Calu3 (cell line): ENCODE measurements around the gene MIOX. TPM values are rescaled to one million over a fixed set of nuclear protein-coding genes. Genes with fewer than 3 reads are reported as not detected.
"Not testable (repeated sequence)": the region's sequence is repeated elsewhere in the genome, so short reads cannot be mapped to it uniquely, and the experiment has no call there.

ENCODE experiments used
- BruUV-seq: library from RNA; stranded (reverse); fragments of 400-500 nt; replicated peaks from 2 replicates; lab custom pipeline; 2021; lab: Mats Ljungman, UMichigan
- CTCF ChIA-PET: fragments of 300-600 bp; sonication (Branson Sonifier 250); formaldehyde crosslinking; loops from one replicate; lab custom pipeline; 2022; ENCODE audit warnings: antibody characterized with exemption; lab: Charles Lee
- DNase-seq: peaks from one replicate; pipeline ENCODE4 v3.0.0; 2022
- H3K27ac Mint-ChIP-seq: one replicate; pipeline ENCODE4 v1.8.0; 2022; ENCODE audit warnings: mixed read lengths; ENCODE audit not compliant: unreplicated experiment
- H3K27me3 Mint-ChIP-seq: one replicate; pipeline ENCODE4 v1.8.0; 2022; ENCODE audit warnings: mixed read lengths; ENCODE audit not compliant: unreplicated experiment
- H3K36me3 Mint-ChIP-seq: one replicate; pipeline ENCODE4 v1.8.0; 2022; ENCODE audit warnings: mild to moderate bottlenecking, moderate library complexity, mixed read lengths; ENCODE audit not compliant: insufficient read depth, unreplicated experiment
- H3K4me1 Mint-ChIP-seq: one replicate; pipeline ENCODE4 v1.8.0; 2022; ENCODE audit warnings: mild to moderate bottlenecking, low read depth, mixed read lengths; ENCODE audit not compliant: unreplicated experiment
- H3K4me3 Mint-ChIP-seq: one replicate; pipeline ENCODE4 v1.8.0; 2022; ENCODE audit warnings: mild to moderate bottlenecking, low read depth, moderate library complexity, mixed read lengths; ENCODE audit not compliant: unreplicated experiment
- H3K9me3 Mint-ChIP-seq: one replicate; pipeline ENCODE4 v1.8.0; 2022; ENCODE audit warnings: low read depth, mixed read lengths; ENCODE audit not compliant: unreplicated experiment
- intact Hi-C: fragments of 100-400 bp; cut with micrococcal nuclease; formaldehyde crosslinking; loops from one replicate; pipeline ENCODE4 v1.10.0; 2022; ENCODE audit not compliant: unreplicated experiment
- total RNA-seq: library from RNA; stranded (reverse); gene quantifications from 2 replicates; pipeline ENCODE4 v1.2.3, GENCODE V29; 2022
- TF ChIP-seq, protein P1 (sequence below): fragments of 200-600 bp; IDR thresholded peaks from one replicate; pipeline ENCODE4 v1.8.0; 2022; ENCODE audit warnings: antibody characterized with exemption; ENCODE audit not compliant: unreplicated experiment

The MIOX gene
- total RNA-seq, 1 experiment from 2014 or later, result 0.45 TPM

DNA sequence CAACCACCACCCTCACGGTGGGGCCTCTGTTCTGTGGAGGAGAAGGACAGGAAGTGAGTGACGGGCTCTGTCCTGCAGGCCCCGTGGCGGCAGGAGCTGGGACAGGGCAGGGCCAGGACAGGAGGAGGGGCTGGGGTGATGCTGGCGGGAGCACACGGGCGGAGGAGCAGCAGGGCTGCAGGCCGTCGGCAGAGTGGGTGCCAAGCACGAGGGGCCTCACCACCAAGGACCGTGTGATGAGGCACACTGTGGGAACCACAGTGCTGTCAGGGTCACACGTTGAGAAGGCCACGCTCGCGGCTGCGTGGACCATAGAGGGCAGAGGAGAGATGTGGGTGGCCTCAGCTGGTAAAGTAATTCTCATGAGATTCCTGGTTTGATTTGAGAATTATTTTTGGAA, 30.2 kb downstream of the MIOX start:
- no peaks in the 10 kb centered on the region for H3K4me1 Mint-ChIP-seq
- H3K4me3 Mint-ChIP-seq, result no peak overlapping the region
- no TSS peak for BruUV-seq
- no peaks in the 10 kb centered on the region for H3K9me3 Mint-ChIP-seq
- DNase-seq, result no peak
- intact Hi-C loops, result no loop called here
- CTCF ChIA-PET, result interaction anchor here (0.6 kb wide), 1 partner anchor 126 kb away, joined by 4 read pairs; no protein-coding TSS in a partner anchor
- no peak overlapping the region for H3K27ac Mint-ChIP-seq
- H3K27me3 Mint-ChIP-seq, result no peaks in the 10 kb centered on the region
- H3K36me3 Mint-ChIP-seq, result peaks cover 18% of the 10 kb centered on the region
- TF ChIP-seq, protein P1, sequence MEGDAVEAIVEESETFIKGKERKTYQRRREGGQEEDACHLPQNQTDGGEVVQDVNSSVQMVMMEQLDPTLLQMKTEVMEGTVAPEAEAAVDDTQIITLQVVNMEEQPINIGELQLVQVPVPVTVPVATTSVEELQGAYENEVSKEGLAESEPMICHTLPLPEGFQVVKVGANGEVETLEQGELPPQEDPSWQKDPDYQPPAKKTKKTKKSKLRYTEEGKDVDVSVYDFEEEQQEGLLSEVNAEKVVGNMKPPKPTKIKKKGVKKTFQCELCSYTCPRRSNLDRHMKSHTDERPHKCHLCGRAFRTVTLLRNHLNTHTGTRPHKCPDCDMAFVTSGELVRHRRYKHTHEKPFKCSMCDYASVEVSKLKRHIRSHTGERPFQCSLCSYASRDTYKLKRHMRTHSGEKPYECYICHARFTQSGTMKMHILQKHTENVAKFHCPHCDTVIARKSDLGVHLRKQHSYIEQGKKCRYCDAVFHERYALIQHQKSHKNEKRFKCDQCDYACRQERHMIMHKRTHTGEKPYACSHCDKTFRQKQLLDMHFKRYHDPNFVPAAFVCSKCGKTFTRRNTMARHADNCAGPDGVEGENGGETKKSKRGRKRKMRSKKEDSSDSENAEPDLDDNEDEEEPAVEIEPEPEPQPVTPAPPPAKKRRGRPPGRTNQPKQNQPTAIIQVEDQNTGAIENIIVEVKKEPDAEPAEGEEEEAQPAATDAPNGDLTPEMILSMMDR, result no peak

- Mint-ChIP-seq H3K27me3 (no peaks in the 10 kb centered on the region), H3K4me1 (no peaks in the 10 kb centered on the region), H3K36me3 (peaks cover 24% of the 10 kb centered on the region), H3K4me3 (no peak overlapping the region), H3K27ac (no peak overlapping the region), H3K9me3 (no peaks in the 10 kb centered on the region)
- TF ChIP-seq, protein P1, result no peak
- no TSS peak for BruUV-seq
- CTCF ChIA-PET, result interaction anchor here (0.6 kb wide), 1 partner anchor 125 kb away, joined by 4 read pairs; no protein-coding TSS in a partner anchor
- intact Hi-C loops, result no loop called here
- no peak for DNase-seq
Observed at GRCh38 chr22:50517495-50518260, 31.0 kb downstream of the MIOX start.

DNA sequence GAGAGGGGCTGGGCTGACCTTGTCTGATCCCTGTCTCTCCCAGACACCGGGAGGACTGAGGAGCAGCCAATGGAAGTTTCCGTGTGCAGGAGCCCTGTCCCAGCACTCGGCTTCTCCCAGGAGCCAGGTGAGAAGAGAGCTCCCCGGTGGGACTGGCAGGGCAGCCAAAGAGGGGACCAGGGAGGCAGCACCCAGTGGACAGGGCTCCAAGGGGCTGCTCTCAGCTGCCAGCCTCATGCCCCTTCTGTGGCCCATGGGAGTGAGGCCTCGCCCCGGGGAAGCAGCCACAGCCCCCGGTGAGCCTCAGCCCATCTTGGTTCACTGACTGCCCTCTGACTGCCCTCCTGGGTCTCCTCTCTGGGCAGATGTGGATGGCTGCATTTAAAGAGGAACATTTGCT, 31.9 kb downstream of the MIOX start:
- no peaks in the 10 kb centered on the region for H3K4me1 Mint-ChIP-seq
- H3K36me3 Mint-ChIP-seq, result peaks cover 34% of the 10 kb centered on the region
- H3K4me3 Mint-ChIP-seq, result no peak overlapping the region
- no peaks in the 10 kb centered on the region for H3K27me3 Mint-ChIP-seq
- CTCF ChIA-PET, result no interaction called here
- DNase-seq, result no peak
- TF ChIP-seq, protein P1, result no peak
- no peak overlapping the region for H3K27ac Mint-ChIP-seq
- intact Hi-C loops, result no loop called here
- BruUV-seq, result no TSS peak
- H3K9me3 Mint-ChIP-seq, result no peaks in the 10 kb centered on the region

GRCh38 chr22:50519151-50519550, 32.5 kb downstream of the MIOX start:
- Mint-ChIP-seq H3K27ac (no peak overlapping the region), H3K4me3 (no peak overlapping the region), H3K4me1 (peaks cover under 1% of the 10 kb centered on the region), H3K9me3 (no peaks in the 10 kb centered on the region), H3K27me3 (no peaks in the 10 kb centered on the region), H3K36me3 (peaks cover 39% of the 10 kb centered on the region)
- CTCF ChIA-PET, result interaction anchor here (0.6 kb wide), 1 partner anchor 124 kb away, joined by 5 read pairs; no protein-coding TSS in a partner anchor
- TF ChIP-seq, protein P1, result no peak
- no peak for DNase-seq
- intact Hi-C loops, result no loop called here
- no TSS peak for BruUV-seq

DNA sequence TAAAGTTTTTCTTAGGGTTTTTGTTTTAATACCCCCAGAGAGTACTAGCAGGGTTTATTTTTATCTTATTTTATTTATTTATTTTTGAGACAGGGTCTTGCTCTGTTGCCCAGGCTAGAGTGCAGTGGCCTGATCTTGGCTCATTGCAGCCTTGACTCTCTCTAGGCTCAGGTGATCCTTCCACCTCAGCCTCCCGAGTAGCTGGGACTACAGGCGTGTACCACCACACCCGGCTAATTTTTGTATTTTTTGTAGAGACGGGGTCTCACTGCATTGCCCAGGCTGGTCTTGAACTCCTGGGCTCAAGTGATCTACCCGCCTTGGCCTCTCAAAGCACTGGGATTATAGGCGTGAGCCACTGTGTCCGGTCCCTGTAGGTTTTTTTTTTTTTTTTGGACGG, 33.5 kb downstream of the MIOX start:
- H3K27me3 Mint-ChIP-seq, DNase-seq, H3K9me3 Mint-ChIP-seq, intact Hi-C loops, H3K27ac Mint-ChIP-seq, H3K4me3 Mint-ChIP-seq, BruUV-seq, CTCF ChIA-PET: not testable (repeated sequence)
- H3K4me1 Mint-ChIP-seq, result peaks cover 10% of the 10 kb centered on the region
- H3K36me3 Mint-ChIP-seq, result peaks cover 49% of the 10 kb centered on the region
